Measurements from ENCODE around the gene SLC23A3.

Gene SLC23A3

GRCh38 chr2:219116776-219117646 is 52.8 kb downstream of the SLC23A3 start:
- no peak for TF ChIP-seq CTCF (IDR thresholded peaks at IDR 0.05; ENCODE audit: low read length, missing control alignments)
- no peak overlapping the region for H3K4me3 ChIP-seq (replicated peaks; ENCODE audit: low read depth, low read length)
- DNase-seq (ENCODE audit: low read depth): no peak

GRCh38 chr2:219112651-219113338 is 57.0 kb downstream of the SLC23A3 start:
- TF ChIP-seq CTCF (IDR thresholded peaks at IDR 0.05; ENCODE audit: low read length, missing control alignments): no peak
- H3K4me3 ChIP-seq (replicated peaks; ENCODE audit: low read depth, low read length): no peak overlapping the region
- no peak for DNase-seq (ENCODE audit: low read depth)

- DNase-seq (ENCODE audit: low read depth): no peak
- TF ChIP-seq CTCF (IDR thresholded peaks at IDR 0.05; ENCODE audit: low read length, missing control alignments): no peak
Observed at GRCh38 chr2:219112062-219112406, 57.8 kb downstream of the SLC23A3 start.

More at GRCh38 chr2:219112062-219112406, 57.8 kb downstream of the SLC23A3 start:
- H3K4me3 ChIP-seq (replicated peaks; ENCODE audit: low read depth, low read length): no peak overlapping the region
